DOHH2 (cell line): ENCODE results near the gene LIF.

Source experiments
- H3F3A ChIP-seq: fragments of 200-600 bp; sonication (generic), shearing (Covaris generic); 2 replicates; pipeline ENCODE4 v1.6.0; 2016; ENCODE audit warnings: antibody characterized with exemption, mild to moderate bottlenecking; ENCODE audit not compliant: control insufficient read depth, insufficient read depth
- H3K27ac ChIP-seq: fragments of 200-600 bp; sonication (generic); 2 replicates; pipeline ENCODE4 v1.5.1; 2014; ENCODE audit warnings: low read depth, mild to moderate bottlenecking, low read length, moderate library complexity
- H3K27me3 ChIP-seq: fragments of 200-600 bp; sonication (generic); 2 replicates; pipeline ENCODE4 v1.6.1; 2014; ENCODE audit warnings: mild to moderate bottlenecking, low read length, mixed read lengths; ENCODE audit not compliant: control insufficient read depth
- H3K36me3 ChIP-seq: fragments of 200-600 bp; sonication (generic); 2 replicates; pipeline ENCODE4 v1.6.1; 2014; ENCODE audit warnings: mild to moderate bottlenecking, low read length, moderate library complexity, mixed read lengths; ENCODE audit not compliant: control insufficient read depth
- H3K4me1 ChIP-seq: fragments of 200-600 bp; sonication (generic); 2 replicates; pipeline ENCODE4 v1.6.1; 2014; ENCODE audit warnings: mild to moderate bottlenecking, low read length, mixed read lengths; ENCODE audit not compliant: control insufficient read depth
- H3K4me2 ChIP-seq: fragments of 200-600 bp; sonication (generic); 2 replicates; pipeline ENCODE4 v1.6.0; 2014; ENCODE audit warnings: mild to moderate bottlenecking, low read length, moderate library complexity
- H3K4me3 ChIP-seq: fragments of 200-600 bp; sonication (generic); 2 replicates; pipeline ENCODE4 v1.5.1; 2014; ENCODE audit warnings: mild to moderate bottlenecking, low read length, mixed read lengths
- H3K79me2 ChIP-seq: fragments of 200-600 bp; sonication (generic); 2 replicates; pipeline ENCODE4 v1.6.1; 2014; ENCODE audit warnings: mild to moderate bottlenecking, low read length, mixed read lengths; ENCODE audit not compliant: control insufficient read depth
- H3K9me2 ChIP-seq: fragments of 200-600 bp; sonication (generic); replicated peaks from 2 replicates; pipeline ENCODE4 v1.6.1; 2014; ENCODE audit warnings: mild to moderate bottlenecking, low read length, mixed read lengths; ENCODE audit not compliant: control insufficient read depth
- H3K9me3 ChIP-seq: fragments of 200-600 bp; sonication (generic); 2 replicates; pipeline ENCODE4 v1.6.1; 2014; ENCODE audit warnings: antibody characterized with exemption, low read length, mixed read lengths; ENCODE audit not compliant: control insufficient read depth, insufficient read depth
- H4K20me1 ChIP-seq: fragments of 200-600 bp; sonication (generic); 2 replicates; pipeline ENCODE4 v1.6.0; 2014; ENCODE audit warnings: low read depth, mild to moderate bottlenecking, antibody characterized with exemption, low read length, moderate library complexity; ENCODE audit not compliant: control insufficient read depth, insufficient read depth
- EZH2phosphoT487 ChIP-seq: fragments of 200-600 bp; sonication (generic); IDR thresholded peaks from 2 replicates; pipeline ENCODE4 v1.6.1; 2017; ENCODE audit warnings: borderline replicate concordance, mild to moderate bottlenecking, antibody characterized with exemption, low read length, moderate library complexity, mixed read lengths
- TF ChIP-seq, protein P1 (sequence below): fragments of 200-600 bp; sonication (generic); IDR thresholded peaks from one replicate; pipeline ENCODE4 v1.5.1; 2014; ENCODE audit warnings: antibody characterized with exemption, mild to moderate bottlenecking, low read depth, low read length; ENCODE audit not compliant: poor library complexity, severe bottlenecking

LIF gene

DNA sequence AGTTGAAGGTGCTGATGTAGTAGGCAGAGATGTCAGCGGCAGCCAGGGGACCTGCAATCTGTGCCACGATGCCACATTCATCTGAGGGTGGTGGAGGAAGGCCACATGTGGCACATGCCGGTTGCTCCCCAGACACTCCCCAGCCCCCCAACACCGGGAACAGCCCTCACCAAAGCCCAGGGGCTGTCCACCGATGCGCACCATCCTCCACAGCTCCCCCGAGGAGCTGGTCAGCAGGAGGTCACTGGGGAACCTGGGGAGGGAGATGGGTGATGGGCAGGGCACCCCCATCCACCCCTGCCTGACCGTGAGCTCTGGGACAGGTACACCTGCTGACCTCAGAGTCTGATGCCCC lies 39.3 kb upstream of the LIF start:
- Histone ChIP-seq H3K9me3 (no peaks in the 10 kb centered on the region), H3K4me2 (no peak overlapping the region), H3K9me2 (no peaks in the 10 kb centered on the region), H3F3A (peaks cover 8% of the 10 kb centered on the region; the same call in 1 of the 2 replicates), H3K27ac (no peak overlapping the region), H3K27me3 (peaks cover 3% of the 10 kb centered on the region; the same call in 1 of the 2 replicates), H3K4me3 (no peak overlapping the region), H3K36me3 (no peaks in the 10 kb centered on the region), H4K20me1 (peaks cover 3% of the 10 kb centered on the region; the same call in 1 of the 2 replicates), H3K79me2 (no peaks in the 10 kb centered on the region), H3K4me1 (peaks cover 27% of the 10 kb centered on the region)
- no peak for TF ChIP-seq EZH2phosphoT487
- TF ChIP-seq, protein P1, sequence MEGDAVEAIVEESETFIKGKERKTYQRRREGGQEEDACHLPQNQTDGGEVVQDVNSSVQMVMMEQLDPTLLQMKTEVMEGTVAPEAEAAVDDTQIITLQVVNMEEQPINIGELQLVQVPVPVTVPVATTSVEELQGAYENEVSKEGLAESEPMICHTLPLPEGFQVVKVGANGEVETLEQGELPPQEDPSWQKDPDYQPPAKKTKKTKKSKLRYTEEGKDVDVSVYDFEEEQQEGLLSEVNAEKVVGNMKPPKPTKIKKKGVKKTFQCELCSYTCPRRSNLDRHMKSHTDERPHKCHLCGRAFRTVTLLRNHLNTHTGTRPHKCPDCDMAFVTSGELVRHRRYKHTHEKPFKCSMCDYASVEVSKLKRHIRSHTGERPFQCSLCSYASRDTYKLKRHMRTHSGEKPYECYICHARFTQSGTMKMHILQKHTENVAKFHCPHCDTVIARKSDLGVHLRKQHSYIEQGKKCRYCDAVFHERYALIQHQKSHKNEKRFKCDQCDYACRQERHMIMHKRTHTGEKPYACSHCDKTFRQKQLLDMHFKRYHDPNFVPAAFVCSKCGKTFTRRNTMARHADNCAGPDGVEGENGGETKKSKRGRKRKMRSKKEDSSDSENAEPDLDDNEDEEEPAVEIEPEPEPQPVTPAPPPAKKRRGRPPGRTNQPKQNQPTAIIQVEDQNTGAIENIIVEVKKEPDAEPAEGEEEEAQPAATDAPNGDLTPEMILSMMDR = no peak

DNA sequence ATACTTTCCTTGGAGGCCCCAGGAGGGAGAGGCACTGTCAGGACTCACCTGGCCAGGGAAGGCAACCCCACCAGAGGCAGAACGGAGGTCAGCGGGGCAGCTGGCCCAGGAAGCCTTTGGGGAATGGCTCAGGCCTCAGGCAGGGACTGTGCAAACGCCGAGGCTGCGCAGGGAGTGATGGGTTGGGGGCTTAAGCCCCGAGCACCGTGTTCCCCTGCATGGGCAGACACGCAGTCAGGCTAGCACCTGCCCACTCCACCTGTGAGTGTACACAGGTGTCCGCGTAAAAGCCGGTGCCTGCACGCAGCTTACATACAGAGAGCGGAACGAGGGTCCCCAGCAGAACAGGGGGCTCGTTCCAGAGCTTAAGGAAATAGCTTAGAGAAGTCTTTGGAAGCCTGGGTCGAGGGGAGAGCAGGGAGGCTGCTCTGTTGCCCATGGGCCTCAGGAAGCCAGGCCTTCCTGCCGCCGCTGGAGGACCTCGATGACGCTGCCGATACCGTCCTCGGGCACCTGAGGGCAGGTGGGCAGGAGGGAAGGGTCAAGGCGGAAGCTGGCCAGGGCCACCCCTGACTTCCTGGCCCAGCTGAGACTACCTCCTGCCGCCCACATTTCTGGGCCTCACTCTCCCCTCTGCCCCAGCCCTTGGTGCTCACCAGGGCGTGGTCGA lies 38.8 kb upstream of the LIF start:
- Histone ChIP-seq H3K36me3 (no peaks in the 10 kb centered on the region), H3K4me1 (peaks cover 22% of the 10 kb centered on the region), H3K9me2 (no peaks in the 10 kb centered on the region), H3F3A (peaks cover 6% of the 10 kb centered on the region; the same call in 1 of the 2 replicates), H3K27ac (no peak overlapping the region), H3K4me2 (no peak overlapping the region), H4K20me1 (peaks cover 3% of the 10 kb centered on the region; the same call in 1 of the 2 replicates), H3K79me2 (no peaks in the 10 kb centered on the region), H3K4me3 (no peak overlapping the region), H3K9me3 (no peaks in the 10 kb centered on the region), H3K27me3 (peaks cover 3% of the 10 kb centered on the region; the same call in 1 of the 2 replicates)
- no peak for TF ChIP-seq EZH2phosphoT487
- TF ChIP-seq, protein P1 = no peak

DNA sequence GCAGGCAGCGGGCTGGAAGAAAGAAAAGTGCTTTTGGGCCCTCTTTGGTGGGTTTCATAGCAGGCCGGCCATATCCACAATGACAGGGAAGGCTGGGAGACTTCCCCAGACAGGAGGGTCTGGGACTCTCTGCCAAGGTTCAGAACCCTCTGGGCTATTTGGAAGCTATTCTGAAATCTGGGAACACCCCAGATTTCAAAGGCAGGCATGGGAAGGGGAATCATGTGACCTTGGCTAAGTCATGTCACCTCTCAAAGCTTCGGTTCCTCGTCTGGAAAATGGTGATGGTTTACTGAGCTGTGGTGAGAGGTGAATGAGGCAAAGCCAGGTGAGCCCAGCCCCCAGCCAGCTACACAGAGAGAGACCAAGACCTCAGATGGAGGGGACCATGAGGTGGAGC lies 38.1 kb upstream of the LIF start:
- H3K4me2 ChIP-seq = no peak overlapping the region

More for the DNA sequence above, 38.1 kb upstream of the LIF start:
- no peaks in the 10 kb centered on the region for H3K9me3 ChIP-seq
- H3F3A ChIP-seq = peaks cover 4% of the 10 kb centered on the region; the same call in 1 of the 2 replicates
- H3K27ac ChIP-seq = no peak overlapping the region
- H3K9me2 ChIP-seq = no peaks in the 10 kb centered on the region
- H4K20me1 ChIP-seq = peaks cover 3% of the 10 kb centered on the region; the same call in 1 of the 2 replicates
- peaks cover 3% of the 10 kb centered on the region; the same call in 1 of the 2 replicates for H3K27me3 ChIP-seq
- H3K36me3 ChIP-seq = no peaks in the 10 kb centered on the region
- H3K4me1 ChIP-seq = peaks cover 15% of the 10 kb centered on the region
- TF ChIP-seq EZH2phosphoT487 = no peak
- TF ChIP-seq, protein P1 = no peak
- no peaks in the 10 kb centered on the region for H3K79me2 ChIP-seq
- H3K4me3 ChIP-seq = no peak overlapping the region
